GM12872 (cell line): ENCODE data around the gene ATG101.
A peak's percentile ranks its signal among the peaks of the same experiment; 100 is the strongest.

Experiments used
- CTCF ChIP-seq: IDR thresholded peaks from 3 replicates; pipeline ENCODE4 v1.5.1; 2011; ENCODE audit warnings: low read depth, mild to moderate bottlenecking, low read length, moderate library complexity; ENCODE audit not compliant: insufficient read depth

ATG101 gene

GRCh38 chr12:52121824-52122539 lies 52.2 kb downstream of the ATG101 start:
- peak; percentile 81 for TF ChIP-seq CTCF

- no peak for TF ChIP-seq CTCF
Observed at GRCh38 chr12:52122540-52122871, 52.7 kb downstream of the ATG101 start.

GRCh38 chr12:52122904-52123303 lies 53.1 kb downstream of the ATG101 start:
- TF ChIP-seq CTCF = no peak

GRCh38 chr12:52123487-52124186 lies 53.9 kb downstream of the ATG101 start:
- no peak for TF ChIP-seq CTCF

- TF ChIP-seq CTCF = no peak
Observed at GRCh38 chr12:52125476-52125900, 55.7 kb downstream of the ATG101 start.

DNA sequence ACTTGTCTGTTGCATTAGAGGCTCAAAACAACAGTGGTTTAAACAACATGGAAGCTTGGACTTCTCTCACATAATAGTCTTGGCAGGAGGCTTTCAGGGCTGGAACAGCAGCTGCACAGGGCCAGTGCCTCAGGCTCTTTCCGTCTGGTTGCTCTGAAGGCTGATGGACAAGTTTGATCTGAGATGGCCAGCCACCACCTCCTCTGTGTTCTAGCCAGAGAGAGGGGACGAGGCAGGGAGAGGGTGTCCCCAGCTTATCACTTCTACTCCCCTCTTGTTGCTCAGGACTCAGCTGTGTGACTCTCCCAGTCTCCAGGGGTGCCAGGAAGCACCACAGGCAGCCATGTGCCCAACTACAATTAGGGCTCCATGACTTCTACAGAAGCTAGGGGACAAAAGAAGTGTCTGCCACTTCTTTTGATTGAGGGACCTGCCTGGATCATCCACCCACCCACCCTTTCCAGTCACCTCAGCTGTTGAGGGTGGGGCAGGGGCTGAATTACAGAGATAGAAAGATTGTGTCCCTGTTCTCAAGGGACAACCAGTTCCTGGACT lies 56.3 kb downstream of the ATG101 start:
- no peak for TF ChIP-seq CTCF
